HepG2 (cell line): ENCODE data around the gene PACS1. TPM values are rescaled to one million over a fixed set of nuclear protein-coding genes. Genes with fewer than 3 reads are reported as not detected.

ENCODE experiments used
- ATAC-seq: fragments of 200-7000 bp; cut with Tn5 transposase; 3 replicates; pipeline ENCODE4 v1.9.1; 2020; ENCODE audit warnings: mild to moderate bottlenecking, moderate library complexity
- BruUV-seq: library from RNA; stranded (reverse); fragments of 400-500 nt; replicated peaks from 2 replicates; lab custom pipeline; 2021; lab: Mats Ljungman, UMichigan
- CTCF ChIA-PET: fragments of 300-600 bp; formaldehyde crosslinking; extraction: SDS; loops from one replicate; lab custom pipeline; 2021; ENCODE audit warnings: low total read pairs, inconsistent platforms, low intra/inter-chr PET ratio; lab: Yijun Ruan, JAX
- POLR2A ChIA-PET: fragments of 350-600 bp; sonication (Branson Sonifier 250); formaldehyde crosslinking; loops from one replicate; lab custom pipeline; 2020; ENCODE audit warnings: antibody characterized with exemption, inconsistent platforms; lab: Yijun Ruan, JAX
- DNase-seq: peaks from one replicate; pipeline ENCODE4 v3.0.0-alpha.2; 2015; ENCODE audit warnings: low spot score
- FAIRE-seq: peaks from 3 replicates; lab custom pipeline; 2011; peaks lifted over from hg19 to GRCh38; lab: Jason Lieb, UNC
- H2AFZ ChIP-seq: one replicate; pipeline ENCODE4 v1.6.1; 2011; ENCODE audit warnings: low read length, inconsistent platforms
- H3K27ac ChIP-seq: fragments of 300-600 bp; 3 replicates; pipeline ENCODE4 v1.8.0; 2011; ENCODE audit warnings: mixed run types, mild to moderate bottlenecking, mixed read lengths, low read length, inconsistent platforms; ENCODE audit not compliant: insufficient read depth; ENCODE audit errors: extremely low read length
- H3K27me3 ChIP-seq, 2 experiments: fragments of 200-600 bp in 1 of 2; 2 replicates in 1 of 2; 3 replicates in 1 of 2; pipeline versions ENCODE4 v1.6.0 to v1.8.0; 2011; ENCODE audit warnings: low read length in 2 of 2, mild to moderate bottlenecking in 2 of 2, moderate library complexity in 2 of 2, inconsistent platforms in 1 of 2; ENCODE audit not compliant: insufficient read depth in 2 of 2, control insufficient read depth in 1 of 2
- H3K36me3 ChIP-seq, 2 experiments: fragments of 200-600 bp in 1 of 2; replicated peaks in 1 of 2; 2 replicates in 1 of 2; 3 replicates in 1 of 2; pipeline versions ENCODE4 v1.5.1 to v1.8.0; 2011; ENCODE audit warnings: low read length in 2 of 2, inconsistent platforms in 1 of 2; ENCODE audit not compliant: insufficient read depth in 2 of 2, control insufficient read depth in 1 of 2
- H3K4me1 ChIP-seq: 2 replicates; pipeline ENCODE4 v1.5.1; 2012; ENCODE audit warnings: low read length, inconsistent platforms; ENCODE audit not compliant: insufficient read depth
- H3K4me2 ChIP-seq: 2 replicates; pipeline ENCODE4 v1.6.0; 2011; ENCODE audit warnings: low read depth, low read length, inconsistent platforms
- H3K4me3 ChIP-seq, 3 experiments: fragments of 200-600 bp in 1 of 3; sonication (generic), shearing (Covaris generic) in 1 of 3; replicated peaks in 1 of 3; 2 replicates each; pipeline ENCODE4 v1.5.1; 2011 to 2016; ENCODE audit warnings: low read length in 3 of 3, inconsistent platforms in 2 of 3, low read depth in 2 of 3, mild to moderate bottlenecking in 2 of 3, control low read depth in 1 of 3, mixed read lengths in 1 of 3; ENCODE audit not compliant: insufficient read depth in 1 of 3
- H3K79me2 ChIP-seq: one replicate; pipeline ENCODE4 v1.6.1; 2011; ENCODE audit warnings: low read length, inconsistent platforms; ENCODE audit not compliant: insufficient read depth
- H3K9ac ChIP-seq: 2 replicates; pipeline ENCODE4 v1.6.0; 2011; ENCODE audit warnings: mild to moderate bottlenecking, low read depth, low read length, inconsistent platforms; ENCODE audit not compliant: insufficient read depth
- H3K9me3 ChIP-seq: 2 replicates; pipeline ENCODE4 v1.5.1; 2012; ENCODE audit warnings: mild to moderate bottlenecking, low read length
- H4K20me1 ChIP-seq: 2 replicates; pipeline ENCODE4 v1.6.0; 2011; ENCODE audit warnings: inconsistent platforms, mild to moderate bottlenecking, low read length, moderate library complexity; ENCODE audit not compliant: insufficient read depth
- HIVEP1 ChIP-seq: sonication (generic); formaldehyde crosslinking; IDR thresholded peaks from 2 replicates; pipeline ENCODE4 v1.4.0; 2020; ENCODE audit warnings: mild to moderate bottlenecking, missing genetic modification reagents
- HNF4G ChIP-seq, 2 experiments: sonication (generic) in 1 of 2; formaldehyde crosslinking in 1 of 2; IDR thresholded peaks; 2 replicates each; pipeline versions ENCODE4 v1.4.0 to v1.6.1; 2011 to 2020; ENCODE audit warnings: borderline replicate concordance in 2 of 2, low read depth in 2 of 2, mild to moderate bottlenecking in 2 of 2, low read length in 1 of 2, missing genetic modification reagents in 1 of 2, moderate library complexity in 1 of 2
- HOXA7 ChIP-seq: sonication (generic); formaldehyde crosslinking; IDR thresholded peaks from 2 replicates; pipeline ENCODE4 v1.8.1; 2022; ENCODE audit warnings: mild to moderate bottlenecking, missing genetic modification reagents, moderate library complexity
- NONO ChIP-seq, 2 experiments: fragments of 450-650 bp in 1 of 2; sonication (generic) in 1 of 2; formaldehyde crosslinking in 1 of 2; IDR thresholded peaks in 1 of 2; conservative IDR thresholded peaks in 1 of 2; 2 replicates each; pipeline versions ENCODE4 v1.6.1 to v1.8.0; 2017 to 2022; ENCODE audit warnings: mild to moderate bottlenecking in 1 of 2, missing genetic modification reagents in 1 of 2, moderate library complexity in 1 of 2
- TBX2 ChIP-seq: sonication (generic); formaldehyde crosslinking; IDR thresholded peaks from 2 replicates; pipeline ENCODE4 v1.5.0; 2020; ENCODE audit warnings: missing genetic modification reagents, mild to moderate bottlenecking, borderline replicate concordance
- TEF ChIP-seq: sonication (generic); formaldehyde crosslinking; IDR thresholded peaks from 2 replicates; pipeline ENCODE4 v1.5.0; 2020; ENCODE audit warnings: missing genetic modification reagents
- ZFX ChIP-seq: sonication (generic); formaldehyde crosslinking; IDR thresholded peaks from 2 replicates; pipeline ENCODE4 v1.4.0; 2020; ENCODE audit warnings: mild to moderate bottlenecking, low read depth, missing genetic modification reagents, moderate library complexity
- ZMAT5 ChIP-seq: sonication (generic); formaldehyde crosslinking; IDR thresholded peaks from 2 replicates; pipeline ENCODE4 v1.5.0; 2020; ENCODE audit warnings: mild to moderate bottlenecking, low read depth, missing genetic modification reagents, borderline replicate concordance
- ZNF343 ChIP-seq: sonication (generic); formaldehyde crosslinking; IDR thresholded peaks from 2 replicates; pipeline ENCODE4 v1.4.0; 2020; ENCODE audit warnings: mild to moderate bottlenecking, missing genetic modification reagents
- ZNF746 ChIP-seq: sonication (generic); formaldehyde crosslinking; IDR thresholded peaks from 2 replicates; pipeline ENCODE4 v1.8.0; 2022; ENCODE audit warnings: mild to moderate bottlenecking, missing genetic modification reagents
- ZNF782 ChIP-seq: sonication (generic); formaldehyde crosslinking; IDR thresholded peaks from 2 replicates; pipeline ENCODE4 v1.4.0; 2020; ENCODE audit warnings: missing genetic modification reagents, mild to moderate bottlenecking, borderline replicate concordance
- WGBS: methylation state at CpG from one replicate; pipeline ENCODE4 v1.1.6; 2017; ENCODE audit warnings: low lambda C conversion rate; 5-methylcytosine and 5-hydroxymethylcytosine counted together
- in situ Hi-C: cut with HindIII; loops from 2 replicates; pipeline ENCODE4 v1.10.0; 2017; ENCODE audit warnings: low pct_unique_long_range_greater_than_20kb; ENCODE audit not compliant: extremely low pct_ligation_motif_present
- intact Hi-C: fragments of 100-400 bp; cut with micrococcal nuclease; formaldehyde crosslinking; loops from one replicate; pipeline ENCODE4 v1.10.0; 2022; ENCODE audit not compliant: unreplicated experiment
- polyA plus RNA-seq, 8 experiments: library from polyadenylated mRNA; depleted of rRNA in 3 of 8; stranded (reverse) in 7 of 8; unstranded in 1 of 8; fragments of >200 nt; fragmentation: Illumina TruSeq in 4 of 8; extraction: Trizol in 4 of 8; gene quantifications; 2 replicates each; pipeline versions ENCODE4 v1.2.1 to v1.2.3, GENCODE V29; 2011 to 2016; ENCODE audit warnings: low read depth in 4 of 8, missing spikeins in 1 of 8, mixed read lengths in 1 of 8; ENCODE audit not compliant: insufficient read depth in 1 of 8
- total RNA-seq, 5 experiments: library from RNA; depleted of rRNA; stranded (reverse); fragments of >200 nt; fragmentation: Illumina TruSeq; extraction: Trizol; gene quantifications; 2 replicates each; pipeline ENCODE4 v1.2.3, GENCODE V29; 2016; ENCODE audit warnings: low read depth in 1 of 5
- TF ChIP-seq, protein P1 (sequence below): sonication (generic); formaldehyde crosslinking; IDR thresholded peaks from 2 replicates; pipeline ENCODE4 v1.5.1; 2020; ENCODE audit warnings: mild to moderate bottlenecking, missing genetic modification reagents, moderate library complexity
- TF ChIP-seq, protein P2 (sequence below): sonication (generic); formaldehyde crosslinking; IDR thresholded peaks from 2 replicates; pipeline ENCODE4 v1.4.0; 2020; ENCODE audit warnings: missing genetic modification reagents

The PACS1 gene
- total and polyA plus RNA-seq, 2 of the 13 experiments (the other 11 are each of a cell fraction or from before 2014, with no cell fraction given), result 7.6 to 8.6 TPM

DNA sequence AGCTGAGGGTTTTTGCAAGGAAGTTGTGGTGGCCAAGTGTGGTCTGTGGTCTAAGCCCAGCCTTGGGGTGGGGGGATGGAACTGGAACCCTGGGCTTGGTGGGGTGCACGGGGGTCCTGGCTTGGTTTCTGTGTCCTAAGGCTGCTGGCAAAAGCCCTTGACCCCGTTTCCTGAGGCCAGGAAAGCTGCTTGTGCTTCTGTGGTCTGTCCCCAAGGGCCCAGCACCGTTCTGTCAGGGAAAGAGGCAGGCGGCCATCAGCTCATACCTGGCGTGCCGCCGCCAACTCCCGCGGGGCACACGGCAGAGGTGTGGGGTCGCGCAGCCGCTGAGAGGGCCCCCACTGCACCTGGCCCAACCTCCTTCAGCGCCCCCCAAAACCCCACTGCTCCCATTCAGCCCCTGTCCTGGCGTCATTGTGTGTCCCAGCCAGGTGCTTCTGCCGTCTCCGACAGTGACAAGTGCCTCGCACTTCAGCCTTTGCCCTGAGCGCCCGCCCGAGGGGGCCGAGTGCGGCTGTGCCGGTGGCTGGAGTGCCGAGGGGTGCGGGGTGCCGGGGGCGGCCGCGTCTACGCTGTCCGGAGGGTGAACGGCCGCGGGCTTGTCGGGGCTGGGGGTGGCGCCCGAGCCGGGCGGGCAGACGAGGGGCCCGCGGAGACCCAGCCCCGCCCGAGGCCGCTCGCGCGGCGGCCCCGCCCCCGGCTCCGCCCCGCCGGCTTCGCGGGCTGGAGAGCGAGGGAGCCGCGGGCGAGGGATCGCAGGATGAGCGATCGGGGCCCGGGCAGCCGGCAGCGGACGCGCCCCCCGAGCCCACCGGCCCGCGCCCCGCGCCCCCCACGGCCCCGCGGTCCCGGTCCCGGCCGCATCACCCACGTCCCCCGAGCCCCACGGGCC is 207.6 kb downstream of the PACS1 start, which contains the start of gene CNIH2:
Gene CNIH2, plus strand, starts transcription at position 705 of the 892 bp plus-strand sequence. CDS start 282 bp downstream, outside the sequence.
- BruUV-seq, result no TSS peak
- ATAC-seq, result peak; percentile 39
- FAIRE-seq, result no peak
- in situ Hi-C loops, result no loop called here
- no CpG with 5 or more reads among the region's 84 CpGs for WGBS
- Histone ChIP-seq H3K36me3 (peaks cover 12 to 24% of the 10 kb centered on the region in 2 experiments), H3K27me3 (peaks cover 3 to 9% of the 10 kb centered on the region in 2 experiments; a peak in 3 of 5 replicates), H3K9ac (peak within 1 kb of the TSS; percentile 22; the same call in 1 of the 2 replicates), H2AFZ (no peak within 1 kb of the TSS), H3K4me2 (peak within 1 kb of the TSS; percentile 61), H3K4me1 (peaks cover 36% of the 10 kb centered on the region), H3K27ac (no peak within 1 kb of the TSS), H4K20me1 (peaks cover 6% of the 10 kb centered on the region), H3K4me3 (peak within 1 kb of the TSS; percentile 26 to 55 (median 34); a peak in 3 of 6 replicates), H3K9me3 (no peaks in the 10 kb centered on the region), H3K79me2 (no peaks in the 10 kb centered on the region)
- POLR2A ChIA-PET, result interaction anchor here (0.9 to 1.1 kb wide), 2 partner anchors 9 to 11 kb away, joined by 5 read pairs; partner anchors contain the start of genes RAB1B and YIF1A
- CTCF ChIA-PET, result no interaction called here
- DNase-seq, result no peak
- intact Hi-C loops, result no loop called here
- TF ChIP-seq ZNF746 (CRISPR knock-in tag), result no peak
- TF ChIP-seq ZNF782, result no peak
- peak; percentile 33; the same call in 1 of the 2 replicates for TF ChIP-seq TBX2 (CRISPR knock-in tag)
- no peak for TF ChIP-seq NONO (IDR thresholded peaks at IDR 0.05)
- TF ChIP-seq NONO (CRISPR knock-in tag; conservative IDR thresholded peaks at IDR 0.05), result 0 out of 2 replicates have a peak, but pooled peaks have one; percentile 19
- no peak for TF ChIP-seq ZMAT5 (CRISPR knock-in tag)
- no peak for TF ChIP-seq HOXA7 (CRISPR knock-in tag)
- TF ChIP-seq, protein P1, sequence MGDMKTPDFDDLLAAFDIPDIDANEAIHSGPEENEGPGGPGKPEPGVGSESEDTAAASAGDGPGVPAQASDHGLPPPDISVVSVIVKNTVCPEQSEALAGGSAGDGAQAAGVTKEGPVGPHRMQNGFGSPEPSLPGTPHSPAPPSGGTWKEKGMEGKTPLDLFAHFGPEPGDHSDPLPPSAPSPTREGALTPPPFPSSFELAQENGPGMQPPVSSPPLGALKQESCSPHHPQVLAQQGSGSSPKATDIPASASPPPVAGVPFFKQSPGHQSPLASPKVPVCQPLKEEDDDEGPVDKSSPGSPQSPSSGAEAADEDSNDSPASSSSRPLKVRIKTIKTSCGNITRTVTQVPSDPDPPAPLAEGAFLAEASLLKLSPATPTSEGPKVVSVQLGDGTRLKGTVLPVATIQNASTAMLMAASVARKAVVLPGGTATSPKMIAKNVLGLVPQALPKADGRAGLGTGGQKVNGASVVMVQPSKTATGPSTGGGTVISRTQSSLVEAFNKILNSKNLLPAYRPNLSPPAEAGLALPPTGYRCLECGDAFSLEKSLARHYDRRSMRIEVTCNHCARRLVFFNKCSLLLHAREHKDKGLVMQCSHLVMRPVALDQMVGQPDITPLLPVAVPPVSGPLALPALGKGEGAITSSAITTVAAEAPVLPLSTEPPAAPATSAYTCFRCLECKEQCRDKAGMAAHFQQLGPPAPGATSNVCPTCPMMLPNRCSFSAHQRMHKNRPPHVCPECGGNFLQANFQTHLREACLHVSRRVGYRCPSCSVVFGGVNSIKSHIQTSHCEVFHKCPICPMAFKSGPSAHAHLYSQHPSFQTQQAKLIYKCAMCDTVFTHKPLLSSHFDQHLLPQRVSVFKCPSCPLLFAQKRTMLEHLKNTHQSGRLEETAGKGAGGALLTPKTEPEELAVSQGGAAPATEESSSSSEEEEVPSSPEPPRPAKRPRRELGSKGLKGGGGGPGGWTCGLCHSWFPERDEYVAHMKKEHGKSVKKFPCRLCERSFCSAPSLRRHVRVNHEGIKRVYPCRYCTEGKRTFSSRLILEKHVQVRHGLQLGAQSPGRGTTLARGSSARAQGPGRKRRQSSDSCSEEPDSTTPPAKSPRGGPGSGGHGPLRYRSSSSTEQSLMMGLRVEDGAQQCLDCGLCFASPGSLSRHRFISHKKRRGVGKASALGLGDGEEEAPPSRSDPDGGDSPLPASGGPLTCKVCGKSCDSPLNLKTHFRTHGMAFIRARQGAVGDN (CRISPR knock-in tag), result peak; percentile 81
- TF ChIP-seq HNF4G (IDR thresholded peaks at IDR 0.05; ENCODE audit: borderline replicate concordance, low read depth, low read length), result peak; percentile 54; the same call in 1 of the 2 replicates
- TF ChIP-seq HNF4G (CRISPR knock-in tag; IDR thresholded peaks at IDR 0.05; ENCODE audit: borderline replicate concordance, low read depth), result no peak; the same call in 1 of the 2 replicates
- peak; percentile 34; the same call in 1 of the 2 replicates for TF ChIP-seq HIVEP1 (CRISPR knock-in tag)
- 0 out of 2 replicates have a peak, but pooled peaks have one; percentile 30 for TF ChIP-seq ZNF343 (CRISPR knock-in tag)
- 0 out of 2 replicates have a peak, but pooled peaks have one; percentile 15 for TF ChIP-seq ZFX (CRISPR knock-in tag)
- TF ChIP-seq, protein P2, sequence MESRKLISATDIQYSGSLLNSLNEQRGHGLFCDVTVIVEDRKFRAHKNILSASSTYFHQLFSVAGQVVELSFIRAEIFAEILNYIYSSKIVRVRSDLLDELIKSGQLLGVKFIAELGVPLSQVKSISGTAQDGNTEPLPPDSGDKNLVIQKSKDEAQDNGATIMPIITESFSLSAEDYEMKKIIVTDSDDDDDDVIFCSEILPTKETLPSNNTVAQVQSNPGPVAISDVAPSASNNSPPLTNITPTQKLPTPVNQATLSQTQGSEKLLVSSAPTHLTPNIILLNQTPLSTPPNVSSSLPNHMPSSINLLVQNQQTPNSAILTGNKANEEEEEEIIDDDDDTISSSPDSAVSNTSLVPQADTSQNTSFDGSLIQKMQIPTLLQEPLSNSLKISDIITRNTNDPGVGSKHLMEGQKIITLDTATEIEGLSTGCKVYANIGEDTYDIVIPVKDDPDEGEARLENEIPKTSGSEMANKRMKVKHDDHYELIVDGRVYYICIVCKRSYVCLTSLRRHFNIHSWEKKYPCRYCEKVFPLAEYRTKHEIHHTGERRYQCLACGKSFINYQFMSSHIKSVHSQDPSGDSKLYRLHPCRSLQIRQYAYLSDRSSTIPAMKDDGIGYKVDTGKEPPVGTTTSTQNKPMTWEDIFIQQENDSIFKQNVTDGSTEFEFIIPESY (CRISPR knock-in tag), result peak; percentile 60
- no peak for TF ChIP-seq TEF
